ENCODE data around the gene CEBPE. TPM values are rescaled to one million over a fixed set of nuclear protein-coding genes. Genes with fewer than 3 reads are reported as not detected.

Gene CEBPE
- 1 to 10 TPM in 1 of 2 experiments, under 1 TPM in 1; 0.96 to 1.0 TPM for total RNA-seq

DNA sequence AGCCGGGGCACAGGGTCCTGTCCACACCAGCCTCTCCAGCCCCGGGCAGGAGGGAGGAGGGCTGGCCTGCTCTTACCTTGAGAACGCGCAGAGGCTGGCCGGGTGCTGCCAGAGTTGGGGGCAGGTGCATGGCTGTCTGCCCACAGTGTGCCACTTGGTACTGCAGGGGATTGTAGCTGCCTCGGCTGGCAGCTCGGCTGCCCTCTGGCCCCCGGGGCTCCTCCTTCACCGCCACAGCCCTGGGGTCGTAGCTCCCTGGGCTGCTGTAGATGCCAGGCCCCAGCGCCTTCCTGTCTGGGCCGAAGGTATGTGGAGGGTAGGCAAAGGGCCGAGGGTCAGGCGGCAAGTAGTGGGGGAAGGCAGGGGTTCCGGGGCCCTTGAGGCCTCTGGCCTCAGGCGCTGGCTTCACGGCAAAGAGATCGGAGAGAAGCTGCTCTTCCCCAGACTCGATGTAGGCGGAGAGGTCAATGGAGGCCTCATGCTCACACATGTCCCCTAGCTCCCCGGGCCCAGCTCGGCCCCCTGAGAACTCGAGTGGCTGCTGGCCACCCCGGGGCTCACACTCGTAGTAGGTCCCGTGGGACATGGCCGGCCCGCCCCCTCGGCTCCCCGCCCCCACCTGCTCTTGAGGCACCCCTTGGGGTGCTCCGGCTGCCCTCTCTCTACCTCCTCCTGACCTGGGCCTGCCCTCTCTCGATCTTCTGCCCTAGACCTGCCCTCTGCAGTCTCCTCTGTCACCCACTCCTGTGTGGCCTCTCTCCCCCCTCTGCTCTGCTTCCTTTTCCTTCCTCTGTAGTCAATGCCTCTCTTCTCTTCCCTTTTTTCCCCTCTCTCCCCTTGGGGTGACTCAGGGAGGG lies at the start of gene CEBPE:
Gene CEBPE (minus strand): TSS at position 750 of the 857 bp plus-strand sequence. CDS start 164 bp downstream, at position 586.

GRCh38 chr14:23104591-23105347 lies 14.3 kb downstream of the CEBPE start, which contains the start of gene CIROP:
CIROP (minus strand) TSS chr14:23104989; CDS start chr14:23104920, 69 bp downstream.

DNA sequence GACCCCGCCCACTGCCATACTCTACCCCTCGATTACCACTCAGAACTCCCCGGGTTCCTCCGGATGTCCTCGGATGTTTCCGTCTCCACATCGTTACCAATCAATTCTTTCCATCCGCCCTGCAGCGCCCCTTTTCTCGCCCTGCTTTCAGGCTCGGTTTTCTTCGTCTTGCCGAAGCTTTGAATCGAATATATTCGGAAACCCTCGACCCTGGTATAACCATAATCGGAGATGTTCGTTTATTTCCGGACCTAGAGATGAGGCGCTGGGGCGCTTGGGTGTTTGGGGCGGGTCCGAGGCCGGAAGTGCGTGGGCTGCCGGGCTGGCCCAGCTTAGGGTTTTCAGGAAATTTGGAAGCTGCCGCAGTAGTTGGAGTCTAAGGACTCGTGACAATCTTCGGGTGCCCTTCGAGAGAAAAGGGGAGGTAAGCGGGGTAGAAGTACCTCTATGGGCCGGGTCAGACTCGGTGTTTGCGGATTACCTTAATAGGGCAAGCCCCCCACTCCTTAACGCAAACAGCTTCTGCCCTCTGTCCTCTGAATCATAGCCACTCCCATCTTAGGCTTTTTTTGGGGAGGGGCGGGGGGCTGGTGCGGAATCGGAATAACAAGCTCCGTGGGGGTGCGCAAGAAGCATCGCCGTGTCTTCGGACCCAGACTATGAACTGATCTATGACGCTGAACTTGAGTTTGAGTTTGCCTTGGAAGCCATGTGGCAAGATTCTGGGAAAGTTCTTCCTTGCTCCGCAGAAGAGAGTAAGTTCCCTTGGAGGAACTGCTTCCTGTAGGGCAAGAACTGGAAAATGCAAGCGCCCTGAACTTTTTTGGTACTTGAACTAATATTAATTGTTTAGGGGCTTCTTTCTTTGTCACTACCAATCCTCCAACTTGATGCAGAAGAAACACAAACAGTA lies 23.6 kb downstream of the CEBPE start, which contains the start of gene C14orf119:
Gene C14orf119 (plus strand): TSS at position 310 of the 913 bp plus-strand sequence. CDS start 2,154 bp downstream, outside the sequence.

GRCh38 chr14:23094666-23095195 lies 24.3 kb downstream of the CEBPE start, which contains the start of gene ACIN1:
ACIN1 (minus strand) TSS chr14:23095136; CDS start chr14:23095112, 24 bp downstream.

Other genes starting within 250 kb of the CEBPE start
- 10 to 100 TPM; 69.7 to 72.4 TPM for gene LRP10, start 247.5 kb downstream of the CEBPE start, total RNA-seq
- 1 to 10 TPM; 1.1 to 1.2 TPM for gene REM2, start 236.0 kb downstream of the CEBPE start, total RNA-seq
- 10 to 100 TPM; 76.4 to 76.6 TPM for gene RBM23, start 200.1 kb downstream of the CEBPE start, total RNA-seq
- 10 to 100 TPM; 42.9 to 59.5 TPM for gene PRMT5, start 189.9 kb downstream of the CEBPE start, total RNA-seq
- 10 to 100 TPM; 62.7 to 67.4 TPM for gene HAUS4, start 162.2 kb downstream of the CEBPE start, total RNA-seq
- gene AJUBA, start 136.7 kb downstream of the CEBPE start, total RNA-seq, result 1 to 10 TPM in 1 of 2 experiments, under 1 TPM in 1; 0.96 to 1.4 TPM
- gene C14orf93, start 109.1 kb downstream of the CEBPE start, total RNA-seq, result 10 to 100 TPM in 1 of 2 experiments, 1 to 10 TPM in 1; 9.3 to 10.8 TPM
- gene PSMB5, start 84.4 kb downstream of the CEBPE start, total RNA-seq, result 10 to 100 TPM; 45.6 to 46.8 TPM
- not detected for gene PSMB11, start 77.0 kb downstream of the CEBPE start, total RNA-seq
- gene CDH24, start 61.7 kb downstream of the CEBPE start, total RNA-seq, result 1 to 10 TPM; 2.3 to 2.5 TPM
- 100 to 1,000 TPM; 189 to 193 TPM for gene ACIN1, start 24.1 kb downstream of the CEBPE start, total RNA-seq
- gene C14orf119, start 23.8 kb downstream of the CEBPE start, total RNA-seq, result 10 to 100 TPM; 45.2 to 50.7 TPM
- not detected for gene CIROP, start 14.3 kb downstream of the CEBPE start, total RNA-seq
- gene SLC7A8, start 64.4 kb upstream of the CEBPE start, total RNA-seq, result under 1 TPM; 0.22 to 0.40 TPM
- gene RNF212B, start 118.7 kb upstream of the CEBPE start, total RNA-seq, result not detected
- 10 to 100 TPM; 13.4 to 13.5 TPM for gene HOMEZ, start 166.9 kb upstream of the CEBPE start, total RNA-seq
- 10 to 100 TPM; 46.0 to 56.1 TPM for gene PPP1R3E, start 183.6 kb upstream of the CEBPE start, total RNA-seq
- 1 to 10 TPM; 2.1 to 3.0 TPM for gene BCL2L2, start 187.6 kb upstream of the CEBPE start, total RNA-seq
- gene PABPN1, start 202.2 kb upstream of the CEBPE start, total RNA-seq, result 100 to 1,000 TPM; 186 to 197 TPM
- 1 to 10 TPM; 2.1 to 2.2 TPM for gene SLC22A17, start 233.6 kb upstream of the CEBPE start, total RNA-seq
- not detected for gene EFS, start 245.9 kb upstream of the CEBPE start, total RNA-seq

Measured in activated naive CD4-positive, alpha-beta T cell treated with anti-CD3 and anti-CD28 coated beads, Interleukin-2, amount 10 ng/mL, durations not matched to agents 5 hours and 36 hours (primary cell).